Smooth muscle cell (in vitro differentiated cells): ENCODE measurements around the gene KDM8. TPM values are rescaled to one million over a fixed set of nuclear protein-coding genes. Genes with fewer than 3 reads are reported as not detected.

Experiments
- DNase-seq: peaks from one replicate; lab custom pipeline; 2025; ENCODE audit not compliant: unreplicated experiment; lab: John Stamatoyannopoulos, UW
- H2AFZ ChIP-seq: fragments of 200-600 bp; sonication (generic); 2 replicates; pipeline ENCODE4 v1.6.0; 2016; ENCODE audit warnings: antibody characterized with exemption, low read depth, mild to moderate bottlenecking
- H3F3A ChIP-seq: fragments of 200-600 bp; sonication (generic); 2 replicates; pipeline ENCODE4 v1.6.0; 2017; ENCODE audit warnings: antibody characterized with exemption, low read depth
- H3K27ac ChIP-seq: fragments of 200-600 bp; sonication (generic); 2 replicates; pipeline ENCODE4 v1.5.1; 2016; ENCODE audit warnings: low read depth, mild to moderate bottlenecking
- H3K27me3 ChIP-seq: fragments of 200-600 bp; sonication (generic); 2 replicates; pipeline ENCODE4 v1.6.1; 2016; ENCODE audit warnings: low read depth, mild to moderate bottlenecking
- H3K36me3 ChIP-seq: fragments of 200-600 bp; sonication (generic); 2 replicates; pipeline ENCODE4 v1.5.1; 2016; ENCODE audit warnings: low read depth
- H3K4me1 ChIP-seq: fragments of 200-600 bp; sonication (generic); 2 replicates; pipeline ENCODE4 v1.5.1; 2016; ENCODE audit warnings: low read depth
- H3K4me2 ChIP-seq: fragments of 200-600 bp; sonication (generic); 2 replicates; pipeline ENCODE4 v1.6.0; 2016; ENCODE audit warnings: mild to moderate bottlenecking
- H3K4me3 ChIP-seq: fragments of 200-600 bp; sonication (generic); 2 replicates; pipeline ENCODE4 v1.5.1; 2016; ENCODE audit warnings: mild to moderate bottlenecking
- H3K79me2 ChIP-seq: fragments of 200-600 bp; sonication (generic); 2 replicates; pipeline ENCODE4 v1.6.0; 2016; ENCODE audit warnings: low read depth, mild to moderate bottlenecking
- H3K9ac ChIP-seq: fragments of 200-600 bp; sonication (generic); 2 replicates; pipeline ENCODE4 v1.6.0; 2016; ENCODE audit warnings: low read depth
- H3K9me3 ChIP-seq: fragments of 200-600 bp; sonication (generic); replicated peaks from 2 replicates; pipeline ENCODE4 v1.5.1; 2016; ENCODE audit warnings: low read depth
- H4K20me1 ChIP-seq: fragments of 200-600 bp; sonication (generic); 2 replicates; pipeline ENCODE4 v1.6.0; 2016; ENCODE audit warnings: low read depth
- WGBS: methylation state at CpG from one replicate; pipeline ENCODE4 v1.1.7; 2016; ENCODE audit warnings: low lambda C conversion rate; 5-methylcytosine and 5-hydroxymethylcytosine counted together
- polyA plus RNA-seq: library from polyadenylated mRNA; unstranded; fragments of >200 nt; fragmentation: Nextera tagmentation; extraction: Ambion mirVana; gene quantifications from 2 replicates; pipeline ENCODE4 v1.2.1, GENCODE V29; 2016
- total RNA-seq: library from RNA; depleted of rRNA; stranded (reverse); fragments of >200 nt; gene quantifications from 2 replicates; pipeline ENCODE4 v1.2.3, GENCODE V29; 2014
- TF ChIP-seq, protein P1 (sequence below): fragments of 200-600 bp; sonication (generic); IDR thresholded peaks from 2 replicates; pipeline ENCODE4 v1.5.1; 2017; ENCODE audit warnings: borderline replicate concordance, mild to moderate bottlenecking, antibody characterized with exemption; ENCODE audit not compliant: insufficient read depth, poor library complexity, severe bottlenecking

KDM8 gene
- total and polyA plus RNA-seq, 2 experiments from 2014 or later = 0.81 to 3.5 TPM

DNA sequence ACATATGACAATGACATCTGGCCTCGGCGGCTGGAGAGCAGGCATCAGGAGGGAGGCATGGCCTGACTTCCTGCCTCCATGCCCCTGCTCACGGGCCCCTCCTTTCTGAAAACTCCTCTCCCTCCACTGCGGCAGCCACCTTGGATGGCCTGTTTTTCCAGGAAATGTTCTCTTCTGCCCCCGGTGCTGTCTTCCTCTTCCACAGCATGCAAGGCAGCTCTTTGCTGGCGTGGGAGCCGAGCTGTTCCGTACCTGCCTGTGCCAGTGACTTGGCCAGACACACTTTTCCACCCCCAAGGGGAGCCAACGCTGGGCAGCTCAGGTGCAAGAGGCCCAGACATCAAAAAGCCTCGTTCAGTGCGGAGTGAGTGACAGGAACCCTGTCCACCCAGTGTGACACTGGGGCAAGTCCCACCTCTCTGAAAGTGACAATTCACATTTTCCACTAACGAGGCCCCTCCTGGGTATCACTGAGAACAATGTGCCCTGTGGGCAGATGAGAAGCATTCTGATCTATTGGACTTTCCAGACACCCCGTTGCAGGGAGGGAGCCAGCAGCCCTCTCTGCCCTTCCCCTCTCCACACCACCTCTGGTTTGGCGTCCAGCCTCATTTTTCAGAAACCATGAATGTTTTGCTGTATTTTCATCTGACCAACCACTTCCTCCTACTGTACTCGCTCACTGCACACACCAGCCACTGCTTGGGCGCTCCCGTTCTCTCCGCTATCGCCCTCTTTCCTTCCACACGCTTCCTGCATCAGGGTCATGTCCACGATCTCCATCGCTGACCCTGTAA, 34.1 kb downstream of the KDM8 start:
- Histone ChIP-seq H3K27ac (peak overlapping the region; percentile 78), H3K4me3 (no peak overlapping the region), H3K79me2 (no peaks in the 10 kb centered on the region), H3F3A (no peaks in the 10 kb centered on the region), H3K27me3 (no peaks in the 10 kb centered on the region), H3K4me2 (peak overlapping the region; percentile 23), H3K36me3 (no peaks in the 10 kb centered on the region), H4K20me1 (no peaks in the 10 kb centered on the region), H2AFZ (peak overlapping the region; percentile 49), H3K9ac (no peak overlapping the region), H3K9me3 (no peaks in the 10 kb centered on the region), H3K4me1 (peaks cover 12% of the 10 kb centered on the region)
- WGBS = 76% methylated on average over 22 of the region's 22 CpGs
- TF ChIP-seq, protein P1, sequence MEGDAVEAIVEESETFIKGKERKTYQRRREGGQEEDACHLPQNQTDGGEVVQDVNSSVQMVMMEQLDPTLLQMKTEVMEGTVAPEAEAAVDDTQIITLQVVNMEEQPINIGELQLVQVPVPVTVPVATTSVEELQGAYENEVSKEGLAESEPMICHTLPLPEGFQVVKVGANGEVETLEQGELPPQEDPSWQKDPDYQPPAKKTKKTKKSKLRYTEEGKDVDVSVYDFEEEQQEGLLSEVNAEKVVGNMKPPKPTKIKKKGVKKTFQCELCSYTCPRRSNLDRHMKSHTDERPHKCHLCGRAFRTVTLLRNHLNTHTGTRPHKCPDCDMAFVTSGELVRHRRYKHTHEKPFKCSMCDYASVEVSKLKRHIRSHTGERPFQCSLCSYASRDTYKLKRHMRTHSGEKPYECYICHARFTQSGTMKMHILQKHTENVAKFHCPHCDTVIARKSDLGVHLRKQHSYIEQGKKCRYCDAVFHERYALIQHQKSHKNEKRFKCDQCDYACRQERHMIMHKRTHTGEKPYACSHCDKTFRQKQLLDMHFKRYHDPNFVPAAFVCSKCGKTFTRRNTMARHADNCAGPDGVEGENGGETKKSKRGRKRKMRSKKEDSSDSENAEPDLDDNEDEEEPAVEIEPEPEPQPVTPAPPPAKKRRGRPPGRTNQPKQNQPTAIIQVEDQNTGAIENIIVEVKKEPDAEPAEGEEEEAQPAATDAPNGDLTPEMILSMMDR = no peak
- DNase-seq = no peak

DNA sequence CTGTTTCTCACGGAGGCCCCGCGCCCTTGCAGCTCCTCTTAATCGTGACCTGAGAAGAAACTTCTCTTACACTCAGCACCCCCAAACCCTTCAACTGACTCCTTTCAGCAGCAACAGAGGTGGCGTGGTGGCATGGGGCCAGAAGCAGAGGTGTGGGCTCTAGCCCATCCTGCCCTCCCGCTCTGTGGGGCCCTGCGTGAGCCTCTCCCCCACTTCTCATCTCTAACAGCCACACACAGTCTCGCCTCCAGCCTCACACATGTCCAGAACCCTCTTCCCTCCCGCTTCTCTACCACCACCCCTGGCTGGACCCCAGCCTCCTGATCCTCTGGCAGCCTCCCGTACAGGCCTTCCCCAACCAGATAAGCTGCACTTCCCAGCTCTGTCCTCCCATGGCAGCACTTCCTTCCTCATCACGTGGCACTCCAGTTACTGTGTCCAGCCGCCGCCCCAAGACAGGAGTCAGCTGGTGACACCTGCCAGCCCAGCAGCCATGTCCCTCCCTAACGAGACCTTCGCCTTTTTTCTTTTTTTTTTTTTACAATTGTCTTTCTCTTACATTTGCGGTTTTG, 34.8 kb downstream of the KDM8 start:
- Histone ChIP-seq H3K79me2 (no peaks in the 10 kb centered on the region), H3K9ac (no peak overlapping the region), H3K36me3 (no peaks in the 10 kb centered on the region), H3F3A (no peaks in the 10 kb centered on the region), H3K4me1 (peaks cover 12% of the 10 kb centered on the region), H3K27ac (no peak overlapping the region), H2AFZ (no peak overlapping the region), H3K4me2 (no peak overlapping the region), H3K4me3 (no peak overlapping the region), H4K20me1 (no peaks in the 10 kb centered on the region), H3K9me3 (no peaks in the 10 kb centered on the region), H3K27me3 (no peaks in the 10 kb centered on the region)
- no peak for DNase-seq
- WGBS = 86% methylated on average over 16 of the region's 16 CpGs
- TF ChIP-seq, protein P1 = no peak

DNA sequence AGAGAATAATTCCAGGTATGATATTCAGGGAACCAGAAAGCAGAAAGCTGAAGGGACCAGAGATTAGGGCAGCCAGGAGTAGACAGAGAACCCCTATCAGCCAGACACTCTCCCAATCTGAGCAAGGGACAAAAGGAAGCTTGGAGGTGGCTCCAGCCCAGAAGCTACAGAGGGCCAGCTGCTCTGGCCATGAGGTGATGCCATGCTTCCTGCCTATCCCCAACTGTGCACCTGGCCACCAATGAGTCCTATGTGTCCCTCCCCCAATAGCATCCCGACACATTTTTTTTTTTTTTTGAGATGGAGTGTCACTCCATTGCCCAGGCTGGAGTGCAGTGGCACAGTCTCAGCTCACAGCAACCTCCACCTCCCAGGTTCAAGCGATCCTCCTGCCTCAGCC, 35.3 kb downstream of the KDM8 start:
- TF ChIP-seq, protein P1 = no peak
- H3K27me3 ChIP-seq = no peaks in the 10 kb centered on the region
- no peaks in the 10 kb centered on the region for H3K79me2 ChIP-seq
- no peaks in the 10 kb centered on the region for H3K9me3 ChIP-seq
- DNase-seq = no peak
- no peak overlapping the region for H3K27ac ChIP-seq
- H3K4me2 ChIP-seq = no peak overlapping the region
- H2AFZ ChIP-seq = no peak overlapping the region
- 100% methylated on average over 2 of the region's 2 CpGs for WGBS
- H3K4me3 ChIP-seq = no peak overlapping the region
- H3F3A ChIP-seq = no peaks in the 10 kb centered on the region
- H3K4me1 ChIP-seq = peaks cover 15% of the 10 kb centered on the region
- no peaks in the 10 kb centered on the region for H3K36me3 ChIP-seq
- no peak overlapping the region for H3K9ac ChIP-seq
- H4K20me1 ChIP-seq = no peaks in the 10 kb centered on the region

DNA sequence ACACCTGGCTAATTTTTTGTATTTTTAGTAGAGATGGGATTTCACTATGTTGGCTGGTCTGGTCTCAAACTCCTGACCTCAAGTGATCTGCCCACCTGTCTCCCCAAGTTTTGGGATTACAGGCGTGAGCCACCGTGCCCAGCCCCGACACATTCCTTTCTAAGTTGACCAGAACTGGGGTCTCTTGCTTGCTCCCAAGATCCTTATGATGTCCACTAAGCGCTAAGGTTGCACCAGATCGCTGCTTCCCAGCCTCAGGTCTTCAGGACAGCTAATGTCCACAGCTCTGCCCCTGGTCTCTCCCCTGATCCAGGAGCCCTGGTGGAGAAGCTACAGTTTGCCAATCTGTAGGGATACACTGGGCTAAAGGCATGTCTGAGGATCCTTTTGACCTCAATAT, 35.7 kb downstream of the KDM8 start:
- Histone ChIP-seq H3K4me3 (no peak overlapping the region), H3K27ac (no peak overlapping the region), H2AFZ (no peak overlapping the region), H3K4me2 (no peak overlapping the region), H4K20me1 (no peaks in the 10 kb centered on the region), H3F3A (no peaks in the 10 kb centered on the region), H3K36me3 (no peaks in the 10 kb centered on the region), H3K27me3 (no peaks in the 10 kb centered on the region), H3K4me1 (peaks cover 15% of the 10 kb centered on the region), H3K9ac (no peak overlapping the region), H3K9me3 (no peaks in the 10 kb centered on the region), H3K79me2 (no peaks in the 10 kb centered on the region)
- TF ChIP-seq, protein P1 = no peak
- WGBS = 96% methylated on average over 5 of the region's 5 CpGs
- no peak for DNase-seq
